Central memory CD4-positive, alpha-beta T cell (primary cell): ENCODE measurements around the gene TMEM39A.

Experiments used
- DNase-seq: peaks from one replicate; pipeline ENCODE4 v3.0.0; 2022

TMEM39A gene

GRCh38 chr3:119395923-119396358 is 67.5 kb downstream of the TMEM39A start:
- no peak for DNase-seq

GRCh38 chr3:119388577-119388976 is 74.8 kb downstream of the TMEM39A start:
- no peak for DNase-seq

GRCh38 chr3:119382134-119382533 is 81.3 kb downstream of the TMEM39A start:
- DNase-seq, result no peak

GRCh38 chr3:119380697-119381096 is 82.7 kb downstream of the TMEM39A start:
- no peak for DNase-seq
